Smooth muscle cell (in vitro differentiated cells): ENCODE results near the gene USP17L21. TPM values are rescaled to one million over a fixed set of nuclear protein-coding genes. Genes with fewer than 3 reads are reported as not detected.
"Not testable (repeated sequence)": the region's sequence is repeated elsewhere in the genome, so short reads cannot be mapped to it uniquely, and the experiment has no call there.

ENCODE experiments used
- DNase-seq: peaks from one replicate; lab custom pipeline; 2025; ENCODE audit not compliant: unreplicated experiment; lab: John Stamatoyannopoulos, UW
- H2AFZ ChIP-seq: fragments of 200-600 bp; sonication (generic); 2 replicates; pipeline ENCODE4 v1.6.0; 2016; ENCODE audit warnings: antibody characterized with exemption, low read depth, mild to moderate bottlenecking
- H3F3A ChIP-seq: fragments of 200-600 bp; sonication (generic); 2 replicates; pipeline ENCODE4 v1.6.0; 2017; ENCODE audit warnings: antibody characterized with exemption, low read depth
- H3K27ac ChIP-seq: fragments of 200-600 bp; sonication (generic); 2 replicates; pipeline ENCODE4 v1.5.1; 2016; ENCODE audit warnings: low read depth, mild to moderate bottlenecking
- H3K27me3 ChIP-seq: fragments of 200-600 bp; sonication (generic); 2 replicates; pipeline ENCODE4 v1.6.1; 2016; ENCODE audit warnings: low read depth, mild to moderate bottlenecking
- H3K36me3 ChIP-seq: fragments of 200-600 bp; sonication (generic); 2 replicates; pipeline ENCODE4 v1.5.1; 2016; ENCODE audit warnings: low read depth
- H3K4me1 ChIP-seq: fragments of 200-600 bp; sonication (generic); 2 replicates; pipeline ENCODE4 v1.5.1; 2016; ENCODE audit warnings: low read depth
- H3K4me2 ChIP-seq: fragments of 200-600 bp; sonication (generic); 2 replicates; pipeline ENCODE4 v1.6.0; 2016; ENCODE audit warnings: mild to moderate bottlenecking
- H3K4me3 ChIP-seq: fragments of 200-600 bp; sonication (generic); 2 replicates; pipeline ENCODE4 v1.5.1; 2016; ENCODE audit warnings: mild to moderate bottlenecking
- H3K79me2 ChIP-seq: fragments of 200-600 bp; sonication (generic); 2 replicates; pipeline ENCODE4 v1.6.0; 2016; ENCODE audit warnings: low read depth, mild to moderate bottlenecking
- H3K9ac ChIP-seq: fragments of 200-600 bp; sonication (generic); 2 replicates; pipeline ENCODE4 v1.6.0; 2016; ENCODE audit warnings: low read depth
- H3K9me3 ChIP-seq: fragments of 200-600 bp; sonication (generic); replicated peaks from 2 replicates; pipeline ENCODE4 v1.5.1; 2016; ENCODE audit warnings: low read depth
- H4K20me1 ChIP-seq: fragments of 200-600 bp; sonication (generic); 2 replicates; pipeline ENCODE4 v1.6.0; 2016; ENCODE audit warnings: low read depth
- WGBS: methylation state at CpG from one replicate; pipeline ENCODE4 v1.1.7; 2016; ENCODE audit warnings: low lambda C conversion rate; 5-methylcytosine and 5-hydroxymethylcytosine counted together
- polyA plus RNA-seq: library from polyadenylated mRNA; unstranded; fragments of >200 nt; fragmentation: Nextera tagmentation; extraction: Ambion mirVana; gene quantifications from 2 replicates; pipeline ENCODE4 v1.2.1, GENCODE V29; 2016
- total RNA-seq: library from RNA; depleted of rRNA; stranded (reverse); fragments of >200 nt; gene quantifications from 2 replicates; pipeline ENCODE4 v1.2.3, GENCODE V29; 2014

USP17L21 gene
- total and polyA plus RNA-seq, 2 experiments from 2014 or later, result not detected

DNA sequence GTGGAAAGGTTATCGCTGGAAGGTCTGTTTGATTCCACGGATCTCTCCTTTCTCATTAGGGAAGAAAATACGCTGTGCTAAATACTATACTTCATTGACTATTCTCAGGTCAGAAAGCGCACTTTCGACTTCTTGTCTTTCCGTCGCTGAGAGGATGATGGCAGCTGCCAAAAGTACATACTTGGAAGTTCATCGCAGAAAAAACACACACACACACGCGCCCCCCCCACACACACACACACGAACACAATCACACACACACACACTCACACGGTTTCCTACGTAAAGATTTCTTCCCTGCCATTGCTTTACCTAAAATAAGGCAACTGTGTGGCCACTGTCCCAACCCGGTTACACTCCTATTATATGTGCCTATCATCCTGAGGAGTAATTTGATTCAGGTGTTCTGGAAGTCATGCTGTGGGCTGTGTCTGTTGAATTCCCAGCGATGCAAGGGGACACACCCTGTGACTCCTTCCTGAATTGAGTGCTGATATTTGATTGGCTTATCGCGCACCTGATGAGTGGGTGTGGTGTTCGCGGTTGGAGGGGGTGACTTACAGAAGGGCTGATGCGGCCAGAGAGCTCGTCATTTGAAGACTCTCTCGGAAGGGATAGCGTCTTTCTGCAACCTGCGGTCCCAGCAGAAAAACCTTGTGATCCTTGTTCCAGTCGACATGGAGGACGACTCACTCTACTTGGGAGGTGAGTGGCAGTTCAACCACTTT, 14.6 kb upstream of the USP17L21 start, which contains the start of gene USP17L18:
Gene USP17L18, plus strand, starts transcription at position 678 of the 728 bp plus-strand sequence. Its CDS starts 0 bp downstream, at position 678.
- not testable (repeated sequence) for H3K9ac ChIP-seq, H3K36me3 ChIP-seq, H3K9me3 ChIP-seq, H3K4me2 ChIP-seq, H3K4me1 ChIP-seq, H3F3A ChIP-seq, DNase-seq, H3K27ac ChIP-seq, H2AFZ ChIP-seq, H3K27me3 ChIP-seq, H3K4me3 ChIP-seq, H4K20me1 ChIP-seq, H3K79me2 ChIP-seq
- 83% methylated on average over 19 of the region's 26 CpGs for WGBS

DNA sequence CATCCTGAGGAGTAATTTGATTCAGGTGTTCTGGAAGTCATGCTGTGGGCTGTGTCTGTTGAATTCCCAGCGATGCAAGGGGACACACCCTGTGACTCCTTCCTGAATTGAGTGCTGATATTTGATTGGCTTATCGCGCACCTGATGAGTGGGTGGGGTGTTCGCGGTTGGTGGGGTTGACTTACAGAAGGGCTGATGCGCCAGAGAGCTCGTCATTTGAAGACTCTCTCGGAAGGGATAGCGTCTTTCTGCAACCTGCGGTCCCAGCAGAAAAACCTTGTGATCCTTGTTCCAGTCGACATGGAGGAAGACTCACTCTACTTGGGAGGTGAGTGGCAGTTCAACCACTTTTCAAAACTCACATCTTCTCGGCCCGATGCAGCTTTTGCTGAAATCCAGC, 9.6 kb upstream of the USP17L21 start, which contains the start of gene USP17L19:
Gene USP17L19, plus strand, starts transcription at position 301 of the 400 bp plus-strand sequence. Its CDS starts 0 bp downstream, at position 301.
- H4K20me1 ChIP-seq, H3K9ac ChIP-seq, H3K4me2 ChIP-seq, H3K4me1 ChIP-seq, H3K9me3 ChIP-seq, DNase-seq, H3K36me3 ChIP-seq, H3K79me2 ChIP-seq, H3K27me3 ChIP-seq, H2AFZ ChIP-seq, H3K27ac ChIP-seq, H3K4me3 ChIP-seq, H3F3A ChIP-seq: not testable (repeated sequence)
- no CpG with 5 or more reads among the region's 13 CpGs for WGBS

DNA sequence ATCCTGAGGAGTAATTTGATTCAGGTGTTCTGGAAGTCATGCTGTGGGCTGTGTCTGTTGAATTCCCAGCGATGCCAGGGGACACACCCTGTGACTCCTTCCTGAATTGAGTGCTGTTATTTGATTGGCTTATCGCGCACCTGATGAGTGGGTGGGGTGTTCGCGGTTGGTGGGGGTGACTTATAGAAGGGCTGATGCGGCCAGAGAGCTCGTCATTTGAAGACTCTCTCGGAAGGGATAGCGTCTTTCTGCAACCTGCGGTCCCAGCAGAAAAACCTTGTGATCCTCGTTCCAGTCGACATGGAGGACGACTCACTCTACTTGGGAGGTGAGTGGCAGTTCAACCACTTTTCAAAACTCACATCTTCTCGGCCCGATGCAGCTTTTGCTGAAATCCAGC, 4.8 kb upstream of the USP17L21 start, which contains the start of gene USP17L20:
Gene USP17L20, plus strand, starts transcription at position 301 of the 400 bp plus-strand sequence. Its CDS starts 0 bp downstream, at position 301.
- not testable (repeated sequence) for H3K27me3 ChIP-seq, H3K36me3 ChIP-seq, H2AFZ ChIP-seq, H4K20me1 ChIP-seq, H3K4me3 ChIP-seq, DNase-seq, H3K4me1 ChIP-seq, H3F3A ChIP-seq, H3K27ac ChIP-seq, H3K9ac ChIP-seq, H3K9me3 ChIP-seq, H3K4me2 ChIP-seq, H3K79me2 ChIP-seq
- no CpG with 5 or more reads among the region's 15 CpGs for WGBS

DNA sequence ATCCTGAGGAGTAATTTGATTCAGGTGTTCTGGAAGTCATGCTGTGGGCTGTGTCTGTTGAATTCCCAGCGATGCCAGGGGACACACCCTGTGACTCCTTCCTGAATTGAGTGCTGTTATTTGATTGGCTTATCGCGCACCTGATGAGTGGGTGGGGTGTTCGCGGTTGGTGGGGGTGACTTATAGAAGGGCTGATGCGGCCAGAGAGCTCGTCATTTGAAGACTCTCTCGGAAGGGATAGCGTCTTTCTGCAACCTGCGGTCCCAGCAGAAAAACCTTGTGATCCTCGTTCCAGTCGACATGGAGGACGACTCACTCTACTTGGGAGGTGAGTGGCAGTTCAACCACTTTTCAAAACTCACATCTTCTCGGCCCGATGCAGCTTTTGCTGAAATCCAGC, 4.6 kb downstream of the USP17L21 start, which contains the start of gene USP17L22:
Gene USP17L22, plus strand, starts transcription at position 301 of the 400 bp plus-strand sequence. Its CDS starts 0 bp downstream, at position 301.
- H3K79me2 ChIP-seq, DNase-seq, H3K27me3 ChIP-seq, H3K4me2 ChIP-seq, H3K36me3 ChIP-seq, H3K4me3 ChIP-seq, H3K9me3 ChIP-seq, H2AFZ ChIP-seq, H3F3A ChIP-seq, H3K9ac ChIP-seq, H3K4me1 ChIP-seq, H4K20me1 ChIP-seq, H3K27ac ChIP-seq: not testable (repeated sequence)
- WGBS, result no CpG with 5 or more reads among the region's 15 CpGs

DNA sequence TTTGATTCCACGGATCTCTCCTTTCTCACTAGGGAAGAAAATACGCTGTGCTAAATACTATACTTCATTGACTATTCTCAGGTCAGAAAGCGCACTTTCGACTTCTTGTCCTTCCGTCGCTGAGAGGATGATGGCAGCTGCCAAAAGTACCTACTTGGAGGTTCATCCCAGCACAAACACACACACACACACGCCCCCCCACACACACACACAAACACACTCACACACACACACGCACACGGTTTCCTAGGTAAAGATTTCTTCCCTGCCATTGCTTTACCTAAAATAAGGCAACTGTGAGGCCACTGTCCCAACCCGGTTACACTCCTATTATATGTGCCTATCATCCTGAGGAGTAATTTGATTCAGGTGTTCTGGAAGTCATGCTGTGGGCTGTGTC, 9.0 kb downstream of the USP17L21 start:
- not testable (repeated sequence) for H3K9me3 ChIP-seq, H3K4me2 ChIP-seq, H3F3A ChIP-seq, H3K4me3 ChIP-seq, H2AFZ ChIP-seq, H4K20me1 ChIP-seq, H3K36me3 ChIP-seq, H3K79me2 ChIP-seq, H3K27me3 ChIP-seq, H3K9ac ChIP-seq, DNase-seq, H3K27ac ChIP-seq, H3K4me1 ChIP-seq
- 82% methylated on average over 8 of the region's 10 CpGs for WGBS

Other genes starting within 250 kb of the USP17L21 start
- not detected in 2 replicates for gene FAM90A26, start 92.5 kb upstream of the USP17L21 start, total RNA-seq
- gene FAM90A26, start 92.5 kb upstream of the USP17L21 start, polyA plus RNA-seq, result not detected in 2 replicates
- gene USP17L10, start 52.2 kb upstream of the USP17L21 start, total RNA-seq, result not detected in 2 replicates
- not detected in 2 replicates for gene USP17L10, start 52.2 kb upstream of the USP17L21 start, polyA plus RNA-seq
- gene USP17L11, start 47.5 kb upstream of the USP17L21 start, total RNA-seq, result not detected in 2 replicates
- gene USP17L11, start 47.5 kb upstream of the USP17L21 start, polyA plus RNA-seq, result not detected in 2 replicates
- not detected in 2 replicates for gene USP17L12, start 42.7 kb upstream of the USP17L21 start, total RNA-seq
- gene USP17L12, start 42.7 kb upstream of the USP17L21 start, polyA plus RNA-seq, result not detected in 2 replicates
- not detected in 2 replicates for gene USP17L13, start 38.0 kb upstream of the USP17L21 start, total RNA-seq
- not detected in 2 replicates for gene USP17L13, start 38.0 kb upstream of the USP17L21 start, polyA plus RNA-seq
- gene USP17L15, start 28.5 kb upstream of the USP17L21 start, total RNA-seq, result not detected in 2 replicates
- gene USP17L15, start 28.5 kb upstream of the USP17L21 start, polyA plus RNA-seq, result not detected in 2 replicates
- not detected in 2 replicates for gene USP17L17, start 19.0 kb upstream of the USP17L21 start, total RNA-seq
- gene USP17L17, start 19.0 kb upstream of the USP17L21 start, polyA plus RNA-seq, result not detected in 2 replicates
- not detected in 2 replicates for gene USP17L18, start 14.2 kb upstream of the USP17L21 start, total RNA-seq
- not detected in 2 replicates for gene USP17L18, start 14.2 kb upstream of the USP17L21 start, polyA plus RNA-seq
- not detected in 2 replicates for gene USP17L19, start 9.5 kb upstream of the USP17L21 start, total RNA-seq
- gene USP17L19, start 9.5 kb upstream of the USP17L21 start, polyA plus RNA-seq, result not detected in 2 replicates
- gene USP17L20, start 4.7 kb upstream of the USP17L21 start, total RNA-seq, result not detected in 2 replicates
- gene USP17L20, start 4.7 kb upstream of the USP17L21 start, polyA plus RNA-seq, result not detected in 2 replicates
- gene USP17L22, start 4.7 kb downstream of the USP17L21 start, total RNA-seq, result not detected in 2 replicates
- gene USP17L22, start 4.7 kb downstream of the USP17L21 start, polyA plus RNA-seq, result not detected in 2 replicates
- not detected in 2 replicates for gene USP17L24, start 62.3 kb downstream of the USP17L21 start, total RNA-seq
- gene USP17L24, start 62.3 kb downstream of the USP17L21 start, polyA plus RNA-seq, result not detected in 2 replicates
- not detected in 2 replicates for gene USP17L25, start 67.0 kb downstream of the USP17L21 start, total RNA-seq
- gene USP17L25, start 67.0 kb downstream of the USP17L21 start, polyA plus RNA-seq, result not detected in 2 replicates
- not detected in 2 replicates for gene USP17L26, start 71.8 kb downstream of the USP17L21 start, total RNA-seq
- gene USP17L26, start 71.8 kb downstream of the USP17L21 start, polyA plus RNA-seq, result not detected in 2 replicates
- not detected in 2 replicates for gene USP17L5, start 76.5 kb downstream of the USP17L21 start, total RNA-seq
- not detected in 2 replicates for gene USP17L5, start 76.5 kb downstream of the USP17L21 start, polyA plus RNA-seq
- not detected in 2 replicates for gene USP17L27, start 81.3 kb downstream of the USP17L21 start, total RNA-seq
- gene USP17L27, start 81.3 kb downstream of the USP17L21 start, polyA plus RNA-seq, result not detected in 2 replicates
- not detected in 2 replicates for gene USP17L28, start 86.0 kb downstream of the USP17L21 start, total RNA-seq
- not detected in 2 replicates for gene USP17L28, start 86.0 kb downstream of the USP17L21 start, polyA plus RNA-seq
- gene USP17L29, start 90.8 kb downstream of the USP17L21 start, total RNA-seq, result not detected in 2 replicates
- gene USP17L29, start 90.8 kb downstream of the USP17L21 start, polyA plus RNA-seq, result not detected in 2 replicates
- gene USP17L30, start 100.3 kb downstream of the USP17L21 start, total RNA-seq, result not detected in 2 replicates
- not detected in 2 replicates for gene USP17L30, start 100.3 kb downstream of the USP17L21 start, polyA plus RNA-seq
- not detected in 2 replicates for gene DEFB131A, start 181.5 kb downstream of the USP17L21 start, total RNA-seq
- not detected in 2 replicates for gene DEFB131A, start 181.5 kb downstream of the USP17L21 start, polyA plus RNA-seq